H9 (cell line): Measurements from ENCODE around the gene UCKL1. TPM values are rescaled to one million over a fixed set of nuclear protein-coding genes. Genes with fewer than 3 reads are reported as not detected.

Source experiments
- DNase-seq: peaks from one replicate; pipeline ENCODE4 v3.0.0-alpha.2; 2017
- H2AFZ ChIP-seq: one replicate; pipeline ENCODE4 v1.6.1; 2013; ENCODE audit warnings: mild to moderate bottlenecking, low read length, control low read depth, moderate library complexity
- H2AK5ac ChIP-seq: 2 replicates; pipeline ENCODE4 v1.6.1; 2013; ENCODE audit warnings: low read length, control low read depth, mixed read lengths; ENCODE audit not compliant: insufficient read length
- H2BK120ac ChIP-seq: one replicate; pipeline ENCODE4 v1.6.1; 2013; ENCODE audit warnings: low read depth, mild to moderate bottlenecking, low read length, control low read depth, inconsistent platforms; ENCODE audit not compliant: poor library complexity, severe bottlenecking
- H2BK12ac ChIP-seq: 2 replicates; pipeline ENCODE4 v1.6.1; 2013; ENCODE audit warnings: low read length, control low read depth, mixed read lengths, low read depth; ENCODE audit not compliant: insufficient read length
- H2BK15ac ChIP-seq: 2 replicates; pipeline ENCODE4 v1.6.1; 2013; ENCODE audit warnings: low read depth, low read length, control low read depth
- H2BK20ac ChIP-seq: one replicate; pipeline ENCODE4 v1.6.1; 2013; ENCODE audit warnings: low read depth, mild to moderate bottlenecking, low read length, control low read depth, inconsistent platforms; ENCODE audit not compliant: poor library complexity, severe bottlenecking
- H2BK5ac ChIP-seq: 2 replicates; pipeline ENCODE4 v1.6.1; 2013; ENCODE audit warnings: low read length, control low read depth, mixed read lengths; ENCODE audit not compliant: insufficient read length
- H3K14ac ChIP-seq: 2 replicates; pipeline ENCODE4 v1.6.1; 2013; ENCODE audit warnings: low read length, control low read depth; ENCODE audit not compliant: insufficient read depth
- H3K18ac ChIP-seq: 2 replicates; pipeline ENCODE4 v1.6.1; 2013; ENCODE audit warnings: low read depth, mild to moderate bottlenecking, mixed read lengths, low read length, control low read depth; ENCODE audit not compliant: insufficient read length
- H3K23ac ChIP-seq: 2 replicates; pipeline ENCODE4 v1.6.1; 2013; ENCODE audit warnings: low read length, control low read depth, mixed read lengths, low read depth; ENCODE audit not compliant: insufficient read length
- H3K23me2 ChIP-seq: 2 replicates; pipeline ENCODE4 v1.6.1; 2013; ENCODE audit warnings: low read depth, mild to moderate bottlenecking, mixed read lengths, low read length, control low read depth; ENCODE audit not compliant: insufficient read length, poor library complexity, severe bottlenecking
- H3K27ac ChIP-seq: 2 replicates; pipeline ENCODE4 v1.5.1; 2013; ENCODE audit warnings: low read length, control low read depth, mixed read lengths, low read depth; ENCODE audit not compliant: insufficient read length
- H3K27me3 ChIP-seq: 2 replicates; pipeline ENCODE4 v1.6.1; 2013; ENCODE audit warnings: low read length, control low read depth, inconsistent platforms; ENCODE audit not compliant: insufficient read depth
- H3K4ac ChIP-seq: 2 replicates; pipeline ENCODE4 v1.6.1; 2013; ENCODE audit warnings: low read depth, mild to moderate bottlenecking, control low read depth, inconsistent platforms, low read length, moderate library complexity
- H3K4me1 ChIP-seq: 2 replicates; pipeline ENCODE4 v1.6.1; 2013; ENCODE audit warnings: low read length, control low read depth, inconsistent platforms; ENCODE audit not compliant: insufficient read depth
- H3K4me2 ChIP-seq: 2 replicates; pipeline ENCODE4 v1.6.1; 2013; ENCODE audit warnings: low read length, control low read depth, mixed read lengths; ENCODE audit not compliant: insufficient read length, insufficient read depth
- H3K56ac ChIP-seq: 2 replicates; pipeline ENCODE4 v1.6.1; 2013; ENCODE audit warnings: low read depth, mild to moderate bottlenecking, mixed read lengths, low read length, control low read depth; ENCODE audit not compliant: insufficient read length
- H3K79me1 ChIP-seq: 2 replicates; pipeline ENCODE4 v1.6.1; 2013; ENCODE audit warnings: low read depth, mild to moderate bottlenecking, moderate library complexity, low read length, control low read depth, inconsistent platforms; ENCODE audit not compliant: insufficient read depth, poor library complexity, severe bottlenecking
- H3K79me2 ChIP-seq: 2 replicates; pipeline ENCODE4 v1.6.1; 2013; ENCODE audit warnings: low read length, control low read depth, inconsistent platforms; ENCODE audit not compliant: insufficient read depth
- H3K9ac ChIP-seq: 2 replicates; pipeline ENCODE4 v1.6.1; 2013; ENCODE audit warnings: low read length, control low read depth, mixed read lengths; ENCODE audit not compliant: insufficient read length; ENCODE audit errors: extremely low read depth
- H3K9me3 ChIP-seq: one replicate; pipeline ENCODE4 v1.6.1; 2013; ENCODE audit warnings: low read depth, low read length, inconsistent platforms; ENCODE audit not compliant: control insufficient read depth
- H3T11ph ChIP-seq: one replicate; pipeline ENCODE4 v1.6.1; 2013; ENCODE audit warnings: mild to moderate bottlenecking, low read length, control low read depth, inconsistent platforms
- H4K20me1 ChIP-seq: one replicate; pipeline ENCODE4 v1.6.1; 2013; ENCODE audit not compliant: control insufficient read depth, insufficient read length, insufficient read depth
- H4K5ac ChIP-seq: 2 replicates; pipeline ENCODE4 v1.6.1; 2013; ENCODE audit warnings: low read depth, mild to moderate bottlenecking, mixed read lengths, low read length, control low read depth; ENCODE audit not compliant: insufficient read length
- H4K8ac ChIP-seq: replicated peaks from 2 replicates; pipeline ENCODE4 v1.6.1; 2013; ENCODE audit warnings: low read length, control low read depth, mixed read lengths, low read depth; ENCODE audit not compliant: insufficient read length
- H4K91ac ChIP-seq: 2 replicates; pipeline ENCODE4 v1.6.1; 2013; ENCODE audit warnings: low read depth, mild to moderate bottlenecking, moderate library complexity, mixed read lengths, low read length, control low read depth; ENCODE audit not compliant: insufficient read length
- H3K27ac Mint-ChIP-seq, 3 experiments: 2 replicates in 2 of 3; 3 replicates in 1 of 3; pipeline ENCODE4 v1.8.0; 2020 to 2021; ENCODE audit warnings: mixed read lengths in 3 of 3, mild to moderate bottlenecking in 1 of 3, moderate library complexity in 1 of 3
- H3K27me3 Mint-ChIP-seq: 2 replicates; pipeline ENCODE4 v1.8.0; 2021; ENCODE audit warnings: low read depth, mild to moderate bottlenecking, moderate library complexity, mixed read lengths
- H3K36me3 Mint-ChIP-seq, 3 experiments: 2 replicates in 2 of 3; 3 replicates in 1 of 3; pipeline ENCODE4 v1.8.0; 2020 to 2021; ENCODE audit warnings: low read depth in 3 of 3, mixed read lengths in 3 of 3; ENCODE audit not compliant: insufficient read depth in 1 of 3
- H3K4me1 Mint-ChIP-seq, 2 experiments: 2 replicates each; pipeline ENCODE4 v1.8.0; 2020; ENCODE audit warnings: mixed read lengths in 2 of 2
- H3K4me3 Mint-ChIP-seq, 2 experiments: 2 replicates in 1 of 2; 3 replicates in 1 of 2; pipeline ENCODE4 v1.8.0; 2020 to 2021; ENCODE audit warnings: mild to moderate bottlenecking in 2 of 2, mixed read lengths in 2 of 2, moderate library complexity in 1 of 2
- H3K9me3 Mint-ChIP-seq, 2 experiments: 2 replicates in 1 of 2; 3 replicates in 1 of 2; pipeline ENCODE4 v1.8.0; 2020; ENCODE audit warnings: mild to moderate bottlenecking in 2 of 2, mixed read lengths in 2 of 2, moderate library complexity in 1 of 2
- CTCF ChIP-seq: fragments of 200-600 bp; sonication (generic); conservative IDR thresholded peaks from 3 replicates; pipeline ENCODE4 v1.8.0; 2021; ENCODE audit warnings: antibody characterized with exemption, mild to moderate bottlenecking
- WGBS: extraction: QIAGEN DNeasy Blood & Tissue Kit; methylation state at CpG from one replicate; pipeline ENCODE4 v1.1.7; 2013; ENCODE audit warnings: missing lambda C conversion rate, low lambda C conversion rate, mixed read lengths; ENCODE audit not compliant: insufficient read length; ENCODE audit errors: extremely low coverage; 5-methylcytosine and 5-hydroxymethylcytosine counted together
- total RNA-seq: library from RNA; stranded (reverse); gene quantifications from 2 replicates; pipeline ENCODE4 v1.2.1, GENCODE V29; 2021

UCKL1 gene
- total RNA-seq, 1 experiment from 2014 or later = 40.9 TPM

GRCh38 chr20:63890616-63891015, 65.6 kb downstream of the UCKL1 start:
- Mint-ChIP-seq H3K9me3 (no peaks in the 10 kb centered on the region), H3K36me3 (peaks cover 1 to 45% (median 43%) of the 10 kb centered on the region in 3 experiments; a peak in 5 of 7 replicates), H3K4me3 (no peak overlapping the region), H3K27ac (0 out of 7 replicates have a peak overlapping the region, but pooled peaks of 1 of the 3 experiments have one; percentile 72), H3K27me3 (no peaks in the 10 kb centered on the region), H3K4me1 (peaks cover 5% of the 10 kb centered on the region in 2 experiments)
- Histone ChIP-seq H3K9ac (no peak overlapping the region), H3T11ph (no peak overlapping the region), H3K4ac (no peak overlapping the region), H2BK20ac (no peak overlapping the region), H3K79me1 (no peaks in the 10 kb centered on the region), H3K23me2 (peaks cover 6% of the 10 kb centered on the region), H4K5ac (no peak overlapping the region), H2BK15ac (no peak overlapping the region), H3K9me3 (no peaks in the 10 kb centered on the region), H4K20me1 (no peaks in the 10 kb centered on the region), H2BK12ac (no peak overlapping the region), H3K4me2 (no peak overlapping the region), H3K79me2 (no peaks in the 10 kb centered on the region), H4K8ac (no peak overlapping the region), H2BK5ac (no peak overlapping the region), H3K23ac (no peak overlapping the region), H3K18ac (no peak overlapping the region), H2BK120ac (no peak overlapping the region), H3K14ac (no peak overlapping the region), H3K27ac (no peak overlapping the region), H2AK5ac (no peak overlapping the region), H4K91ac (no peak overlapping the region), H3K4me1 (no peaks in the 10 kb centered on the region), H3K56ac (no peak overlapping the region), H2AFZ (no peak overlapping the region), H3K27me3 (no peaks in the 10 kb centered on the region)
- no CpG with 5 or more reads among the region's 7 CpGs for WGBS
- no peak for TF ChIP-seq CTCF
- DNase-seq = no peak
